ENCODE results near the gene GRIN2D.

GRIN2D gene

GRCh38 chr19:48398375-48399235, 5.1 kb downstream of the GRIN2D start:
- peak; percentile 84 for DNase-seq

- no peak for DNase-seq
Measured at GRCh38 chr19:48400018-48400742, 6.7 kb downstream of the GRIN2D start.

GRCh38 chr19:48401287-48401686, 7.8 kb downstream of the GRIN2D start:
- DNase-seq: no peak

- peak; percentile 41 for DNase-seq
Measured at GRCh38 chr19:48403606-48404005, 10.1 kb downstream of the GRIN2D start.

GRCh38 chr19:48405010-48405659, 11.7 kb downstream of the GRIN2D start:
- DNase-seq: no peak

GRCh38 chr19:48405850-48406249, 12.4 kb downstream of the GRIN2D start:
- no peak for DNase-seq

GRCh38 chr19:48413879-48414587, 20.6 kb downstream of the GRIN2D start:
- DNase-seq: no peak

- peak; percentile 68 for DNase-seq
Measured at GRCh38 chr19:48415395-48415794, 21.9 kb downstream of the GRIN2D start.

GRCh38 chr19:48415806-48416221, 22.3 kb downstream of the GRIN2D start:
- no peak for DNase-seq

- no peak for DNase-seq
Measured at GRCh38 chr19:48417421-48417820, 24.0 kb downstream of the GRIN2D start.

GRCh38 chr19:48418317-48419064, 25.0 kb downstream of the GRIN2D start:
- DNase-seq: no peak

- DNase-seq: peak; percentile 71
Measured at GRCh38 chr19:48419158-48419920, 25.9 kb downstream of the GRIN2D start.

GRCh38 chr19:48421548-48421947, 28.1 kb downstream of the GRIN2D start:
- no peak for DNase-seq

GRCh38 chr19:48424694-48425219, 31.3 kb downstream of the GRIN2D start:
- no peak for DNase-seq

- DNase-seq: no peak
Measured at GRCh38 chr19:48428670-48429069, 35.2 kb downstream of the GRIN2D start.

GRCh38 chr19:48433337-48433736, 39.9 kb downstream of the GRIN2D start:
- no peak for DNase-seq

- no peak for DNase-seq
Measured at GRCh38 chr19:48436586-48436985, 43.1 kb downstream of the GRIN2D start.

GRCh38 chr19:48441360-48442050, 48.0 kb downstream of the GRIN2D start:
- DNase-seq: no peak

- no peak for DNase-seq
Measured at GRCh38 chr19:48442116-48443035, 48.9 kb downstream of the GRIN2D start.

Data from activated naive CD4-positive, alpha-beta T cell treated with anti-CD3 and anti-CD28 coated beads, Interleukin-2, amount 50 U/mL, for 16 hours (primary cell).